ENCODE measurements around the gene DYNLL2. TPM values are rescaled to one million over a fixed set of nuclear protein-coding genes. Genes with fewer than 3 reads are reported as not detected.

DYNLL2 gene
- total RNA-seq, 1 experiment from 2014 or later: 38.7 TPM

DNA sequence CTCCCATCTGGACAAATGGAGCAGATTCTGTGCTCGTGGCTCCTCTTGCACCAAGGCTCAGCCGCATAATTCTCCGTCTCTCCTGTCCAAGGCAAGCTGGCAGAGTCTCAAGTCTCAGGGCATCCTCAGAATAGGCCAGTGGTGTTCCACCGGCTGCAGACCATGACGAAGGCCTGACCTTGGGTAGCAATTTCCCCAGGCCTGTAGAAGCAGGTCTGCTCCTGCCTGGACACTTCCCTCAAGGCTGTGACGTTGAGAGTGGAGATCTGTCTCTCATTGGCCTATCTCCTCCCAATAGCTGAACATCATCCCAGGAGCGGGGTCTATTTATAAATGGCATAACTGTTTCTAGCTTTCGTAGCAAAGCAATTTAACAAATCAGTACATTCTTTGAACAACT lies 42.8 kb upstream of the DYNLL2 start:
- no peak overlapping the region for H3K27ac ChIP-seq (ENCODE audit: insufficient read length, low read depth, low read length)
- WGBS (ENCODE audit: extremely low coverage, insufficient read length, low lambda C conversion rate): no CpG with 5 or more reads among the region's 8 CpGs

More for the DNA sequence above, 42.8 kb upstream of the DYNLL2 start:
- no peak overlapping the region; a peak in 1 of 7 replicates for H3K27ac Mint-ChIP-seq
- H3T11ph ChIP-seq (ENCODE audit: low read length): no peak overlapping the region
- peaks cover 19% of the 10 kb centered on the region for H3K27me3 Mint-ChIP-seq (ENCODE audit: low read depth)
- no peaks in the 10 kb centered on the region for H3K27me3 ChIP-seq (ENCODE audit: insufficient read depth, low read length)
- H2AFZ ChIP-seq (ENCODE audit: low read length): no peak overlapping the region
- no peak overlapping the region for H2BK20ac ChIP-seq (ENCODE audit: low read depth, low read length, poor library complexity, severe bottlenecking)
- no peak overlapping the region for H3K4me3 Mint-ChIP-seq
- TF ChIP-seq, protein P1, sequence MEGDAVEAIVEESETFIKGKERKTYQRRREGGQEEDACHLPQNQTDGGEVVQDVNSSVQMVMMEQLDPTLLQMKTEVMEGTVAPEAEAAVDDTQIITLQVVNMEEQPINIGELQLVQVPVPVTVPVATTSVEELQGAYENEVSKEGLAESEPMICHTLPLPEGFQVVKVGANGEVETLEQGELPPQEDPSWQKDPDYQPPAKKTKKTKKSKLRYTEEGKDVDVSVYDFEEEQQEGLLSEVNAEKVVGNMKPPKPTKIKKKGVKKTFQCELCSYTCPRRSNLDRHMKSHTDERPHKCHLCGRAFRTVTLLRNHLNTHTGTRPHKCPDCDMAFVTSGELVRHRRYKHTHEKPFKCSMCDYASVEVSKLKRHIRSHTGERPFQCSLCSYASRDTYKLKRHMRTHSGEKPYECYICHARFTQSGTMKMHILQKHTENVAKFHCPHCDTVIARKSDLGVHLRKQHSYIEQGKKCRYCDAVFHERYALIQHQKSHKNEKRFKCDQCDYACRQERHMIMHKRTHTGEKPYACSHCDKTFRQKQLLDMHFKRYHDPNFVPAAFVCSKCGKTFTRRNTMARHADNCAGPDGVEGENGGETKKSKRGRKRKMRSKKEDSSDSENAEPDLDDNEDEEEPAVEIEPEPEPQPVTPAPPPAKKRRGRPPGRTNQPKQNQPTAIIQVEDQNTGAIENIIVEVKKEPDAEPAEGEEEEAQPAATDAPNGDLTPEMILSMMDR (conservative IDR thresholded peaks at IDR 0.05): no peak
- no peaks in the 10 kb centered on the region for H3K79me2 ChIP-seq (ENCODE audit: insufficient read depth, low read length)
- no peaks in the 10 kb centered on the region for H3K79me1 ChIP-seq (ENCODE audit: insufficient read depth, low read depth, low read length, poor library complexity, severe bottlenecking)
- no peak for DNase-seq
- H4K20me1 ChIP-seq (ENCODE audit: control insufficient read depth, insufficient read depth, insufficient read length): no peaks in the 10 kb centered on the region
- no peak overlapping the region for H3K14ac ChIP-seq (ENCODE audit: insufficient read depth, low read length)
- no peaks in the 10 kb centered on the region for H3K4me1 ChIP-seq (ENCODE audit: insufficient read depth, low read length)
- H2BK15ac ChIP-seq (ENCODE audit: low read depth, low read length): no peak overlapping the region
- H3K4ac ChIP-seq (ENCODE audit: low read depth, low read length): no peak overlapping the region
- H3K4me1 Mint-ChIP-seq: peaks cover 7 to 8% of the 10 kb centered on the region in 2 experiments; a peak in 3 of 4 replicates
- H3K9me3 ChIP-seq (ENCODE audit: control insufficient read depth, low read depth, low read length): no peaks in the 10 kb centered on the region
- H3K4me2 ChIP-seq (ENCODE audit: insufficient read depth, insufficient read length, low read length): no peak overlapping the region
- H3K23ac ChIP-seq (ENCODE audit: insufficient read length, low read depth, low read length): no peak overlapping the region
- H4K91ac ChIP-seq (ENCODE audit: insufficient read length, low read depth, low read length): no peak overlapping the region
- H2BK120ac ChIP-seq (ENCODE audit: low read depth, low read length, poor library complexity, severe bottlenecking): no peak overlapping the region
- no peak overlapping the region for H2BK5ac ChIP-seq (ENCODE audit: insufficient read length, low read length)
- H4K8ac ChIP-seq (replicated peaks; ENCODE audit: insufficient read length, low read depth, low read length): no peak overlapping the region
- H3K18ac ChIP-seq (ENCODE audit: insufficient read length, low read depth, low read length): no peak overlapping the region
- no peak overlapping the region for H3K56ac ChIP-seq (ENCODE audit: insufficient read length, low read depth, low read length)
- H3K9me3 Mint-ChIP-seq: peaks cover 6 to 7% of the 10 kb centered on the region in 2 experiments; a peak in 4 of 5 replicates
- H2AK5ac ChIP-seq (ENCODE audit: insufficient read length, low read length): no peak overlapping the region
- H3K9ac ChIP-seq (ENCODE audit: extremely low read depth, insufficient read length, low read length): no peak overlapping the region
- no peak overlapping the region for H4K5ac ChIP-seq (ENCODE audit: insufficient read length, low read depth, low read length)
- peaks cover 0 to 4% (median 0%) of the 10 kb centered on the region in 3 experiments; a peak in 2 of 7 replicates for H3K36me3 Mint-ChIP-seq (ENCODE audit: insufficient read depth in 1 of 3, low read depth in 3 of 3)
- H2BK12ac ChIP-seq (ENCODE audit: insufficient read length, low read depth, low read length): no peak overlapping the region
- H3K23me2 ChIP-seq (ENCODE audit: insufficient read length, low read depth, low read length, poor library complexity, severe bottlenecking): no peaks in the 10 kb centered on the region

Data from H9 (cell line).